HG03175 (cell line): ENCODE measurements around the gene RXRB.
"Not testable (repeated sequence)": the region's sequence is repeated elsewhere in the genome, so short reads cannot be mapped to it uniquely, and the experiment has no call there.

ENCODE experiments used
- ATAC-seq: cut with Tn5 transposase; IDR thresholded peaks from one replicate; pipeline ENCODE4 v1.9.1; 2021; ENCODE audit warnings: mild to moderate bottlenecking, moderate library complexity; ENCODE audit not compliant: unreplicated experiment

The RXRB gene

DNA sequence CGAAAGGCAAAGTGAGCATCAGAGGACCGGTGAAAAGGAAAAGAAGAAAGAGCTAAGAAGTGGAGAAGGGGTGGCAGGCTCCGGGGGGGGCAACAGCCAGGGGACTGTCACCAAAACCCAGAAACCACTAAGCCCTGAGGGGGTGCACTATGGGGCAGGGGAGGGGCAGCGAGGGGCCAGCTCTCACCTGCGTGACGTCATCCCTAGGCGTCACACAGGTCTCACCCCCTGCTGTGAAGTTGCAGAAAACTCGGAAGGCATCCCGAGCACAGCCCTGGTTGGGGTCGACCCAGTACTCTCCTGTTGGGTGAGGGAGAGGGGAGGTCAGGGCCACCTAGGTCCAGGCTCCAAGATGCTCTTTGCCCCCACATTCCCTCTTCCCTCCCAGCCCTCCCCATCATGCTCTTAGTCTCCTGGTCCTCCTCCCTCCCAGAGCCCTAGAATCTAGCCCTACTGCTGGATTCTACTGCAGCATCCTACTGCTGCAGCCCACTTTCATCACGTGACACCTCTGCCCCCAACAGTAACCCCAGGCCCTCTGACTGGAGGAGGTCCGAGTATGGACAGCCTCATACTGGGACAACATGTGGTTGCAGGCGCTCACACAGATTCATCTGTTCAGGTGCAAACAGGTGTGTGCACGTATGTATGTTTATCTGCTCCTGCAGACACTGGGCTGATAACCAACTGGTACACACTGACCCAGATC lies 35.6 kb downstream of the RXRB start:
- ATAC-seq = no peak

DNA sequence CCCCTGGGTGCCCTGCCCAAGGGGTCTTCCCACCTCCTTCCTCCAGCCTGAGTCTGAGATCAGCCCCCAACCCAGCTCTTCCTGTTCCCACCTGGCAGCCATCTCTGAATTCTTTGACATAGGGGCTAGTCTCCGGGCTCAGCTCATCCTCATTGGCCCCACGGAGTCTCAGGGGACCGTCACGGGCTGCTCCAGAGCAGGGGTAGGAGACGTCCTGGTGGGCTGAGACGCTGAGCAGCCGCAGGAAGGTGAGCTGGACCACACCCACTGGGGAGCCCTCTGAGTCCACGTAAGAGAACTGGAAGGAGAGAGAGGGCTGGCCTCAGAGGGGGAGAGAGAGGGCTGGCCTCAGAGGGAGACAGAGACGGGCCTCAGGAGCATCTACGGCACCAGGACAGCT lies 36.3 kb downstream of the RXRB start:
- no peak for ATAC-seq

DNA sequence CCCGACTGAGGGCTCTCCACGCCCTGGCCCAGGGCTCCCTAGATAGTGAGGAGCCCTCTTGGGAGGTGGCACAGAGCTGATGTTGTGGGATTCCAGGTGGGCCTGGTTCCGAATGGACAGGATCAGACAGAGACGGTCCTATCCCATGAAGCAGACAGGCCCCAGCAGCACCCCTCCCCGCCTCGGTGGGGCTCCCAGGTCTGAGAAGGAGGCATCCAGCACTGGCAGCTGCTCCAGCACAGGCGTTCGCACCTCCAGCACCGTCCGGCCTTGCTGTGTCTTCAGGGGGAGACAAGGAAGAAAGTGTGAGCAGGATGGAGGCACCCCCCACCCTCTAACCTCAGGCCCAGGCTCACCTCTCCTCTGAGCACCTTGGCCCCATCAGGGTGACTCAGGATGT lies 36.9 kb downstream of the RXRB start:
- no peak for ATAC-seq

DNA sequence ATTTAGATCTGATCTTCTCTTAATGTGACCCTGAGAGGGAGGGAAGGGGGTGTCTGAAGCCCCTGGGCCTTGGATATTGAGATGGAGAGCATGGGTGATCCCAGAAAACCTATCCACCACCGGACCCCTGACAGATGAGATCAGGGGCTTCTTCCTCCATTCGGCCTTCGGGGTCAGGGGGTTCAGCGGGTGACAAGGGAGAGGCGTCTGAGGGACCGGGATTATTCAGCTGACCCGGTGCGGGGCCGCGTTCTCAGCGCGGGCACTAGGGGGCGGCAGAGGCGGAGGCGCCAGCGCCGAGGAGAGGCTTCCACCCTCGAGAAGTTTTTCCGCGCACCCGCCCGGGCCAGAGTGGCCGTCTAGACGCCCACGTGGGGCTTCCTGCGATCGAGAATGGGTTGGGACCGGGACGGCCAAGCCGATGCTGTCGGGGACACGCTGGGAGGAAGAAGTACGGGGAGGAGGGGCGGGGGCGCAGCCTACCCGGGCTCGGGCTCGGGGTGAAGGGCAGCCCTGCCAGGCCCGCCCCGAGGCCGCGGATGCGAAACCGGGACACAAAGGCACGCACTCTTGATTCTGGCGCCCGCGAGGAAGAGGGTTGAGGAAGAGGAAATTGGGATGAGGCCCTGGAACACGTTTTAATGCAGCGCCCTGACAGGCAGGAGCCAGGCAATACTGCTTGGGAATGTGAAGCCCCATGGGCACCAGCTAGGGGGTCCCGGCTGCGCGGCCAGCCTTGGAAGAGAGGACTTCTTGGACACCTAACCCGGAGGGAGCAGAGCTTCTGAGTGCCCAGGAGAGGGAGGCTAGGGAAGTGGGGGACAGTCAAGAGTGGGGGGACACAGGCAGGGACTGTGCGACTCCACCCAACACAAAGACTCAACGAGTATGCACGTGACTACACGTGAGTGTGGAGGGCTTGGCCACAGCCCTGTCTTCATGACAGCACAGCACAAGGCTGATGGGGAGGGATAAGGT lies 38.8 kb downstream of the RXRB start:
- ATAC-seq = peak; percentile 59

DNA sequence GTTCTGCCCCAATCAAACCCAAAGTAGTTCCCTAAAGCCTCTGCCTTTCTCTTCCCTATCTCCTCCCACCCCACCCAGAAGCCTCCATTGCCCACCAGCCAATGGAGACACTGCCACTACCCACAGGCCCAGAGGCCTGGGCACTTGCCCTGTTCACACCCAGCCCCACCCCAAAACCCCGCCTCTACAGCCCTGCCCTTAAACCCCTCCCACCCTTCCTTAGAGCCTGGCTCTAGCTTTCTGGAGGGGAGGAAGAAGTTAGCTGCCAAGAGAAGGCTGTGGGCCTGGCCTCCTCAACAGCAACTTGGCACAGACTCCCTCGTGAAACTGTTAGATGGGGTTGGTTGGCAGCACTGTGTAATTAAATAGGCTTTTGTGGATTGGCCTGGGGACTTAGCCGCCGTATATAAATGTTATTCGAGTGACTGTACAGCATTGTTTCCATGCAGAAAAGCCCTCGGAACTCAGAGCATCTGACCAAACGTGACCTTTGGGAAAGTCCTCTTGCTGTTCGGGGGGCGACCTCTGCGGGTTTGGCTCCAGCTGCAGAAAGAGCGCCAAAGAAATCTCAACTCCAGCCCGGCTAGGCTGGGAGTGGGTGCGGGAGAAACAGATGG lies 39.6 kb downstream of the RXRB start:
- ATAC-seq = no peak

DNA sequence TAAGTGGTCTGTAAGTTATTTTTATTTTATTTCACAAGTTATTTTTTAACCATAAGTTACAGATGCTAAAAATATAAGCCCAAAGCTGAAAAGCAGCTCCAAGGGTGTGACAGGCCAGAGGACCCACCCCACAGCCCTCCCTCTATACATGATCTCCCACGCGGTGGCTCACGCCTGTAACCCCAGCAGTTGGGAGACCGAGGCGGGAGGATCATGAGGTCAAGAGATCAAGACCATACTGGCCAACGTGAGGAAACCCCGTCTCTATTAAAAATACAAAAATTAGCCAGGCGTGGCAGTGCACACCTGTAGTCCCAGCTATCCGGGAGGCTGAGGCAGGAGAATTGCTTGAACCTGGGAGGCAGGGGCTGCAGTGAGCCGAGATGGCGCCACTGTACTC lies 40.4 kb downstream of the RXRB start:
- no peak for ATAC-seq

DNA sequence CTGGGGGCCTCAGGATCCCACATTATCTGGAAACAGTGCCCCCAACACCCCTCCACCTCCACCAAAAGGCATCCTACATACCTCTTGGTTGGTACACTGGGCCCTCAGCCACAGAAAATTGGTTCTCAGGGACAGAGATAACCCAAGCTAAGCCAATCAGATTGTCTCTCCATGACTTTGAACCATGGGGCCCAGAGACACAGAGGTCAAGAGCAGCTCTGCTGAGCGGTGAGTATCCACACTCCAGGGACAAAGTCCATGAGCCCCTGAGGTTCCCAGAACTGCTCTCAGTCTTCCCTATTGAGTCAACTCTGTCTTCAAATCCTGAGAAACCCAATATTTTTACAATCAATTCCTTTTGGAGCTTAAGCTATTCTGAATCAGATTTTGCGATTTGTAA lies 43.5 kb downstream of the RXRB start:
- ATAC-seq = no peak

DNA sequence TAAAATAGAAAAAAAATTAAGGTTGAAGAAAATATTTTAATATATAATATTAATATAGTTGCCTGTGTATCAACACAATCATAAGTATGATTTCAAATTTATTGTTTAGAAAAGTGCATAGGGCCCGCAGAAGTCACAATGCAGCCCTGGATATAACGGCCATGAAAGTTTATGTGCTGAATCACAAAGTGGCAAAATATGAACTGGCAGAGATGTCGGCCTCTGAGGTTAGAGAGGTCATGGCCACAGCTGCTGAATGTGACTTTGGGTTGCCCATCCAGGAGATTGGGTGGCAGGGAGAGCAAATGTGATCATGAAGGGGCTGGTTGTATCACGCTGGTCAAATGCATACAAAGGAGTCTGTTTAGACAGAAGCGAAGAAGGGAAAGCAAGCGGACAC lies 43.9 kb downstream of the RXRB start:
- no peak for ATAC-seq

DNA sequence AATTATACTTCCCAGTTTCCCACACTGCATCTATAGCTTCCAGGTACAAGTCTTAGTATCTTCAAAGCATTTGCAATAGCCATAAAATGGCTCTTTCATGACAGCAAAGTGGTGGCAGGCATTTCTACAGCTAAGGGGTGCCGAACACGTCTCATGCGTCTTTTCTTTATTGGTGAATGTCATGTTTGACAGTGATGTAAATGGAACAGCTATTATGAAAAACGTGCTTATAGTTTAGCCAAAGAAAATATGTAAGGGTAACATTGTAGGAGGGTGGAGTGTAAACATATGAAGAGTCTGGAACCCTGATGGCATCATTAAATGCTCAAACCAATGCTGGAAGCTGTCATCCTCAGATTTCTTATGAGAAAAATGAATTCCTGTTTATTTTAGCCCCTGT lies 46.1 kb downstream of the RXRB start:
- ATAC-seq = no peak

DNA sequence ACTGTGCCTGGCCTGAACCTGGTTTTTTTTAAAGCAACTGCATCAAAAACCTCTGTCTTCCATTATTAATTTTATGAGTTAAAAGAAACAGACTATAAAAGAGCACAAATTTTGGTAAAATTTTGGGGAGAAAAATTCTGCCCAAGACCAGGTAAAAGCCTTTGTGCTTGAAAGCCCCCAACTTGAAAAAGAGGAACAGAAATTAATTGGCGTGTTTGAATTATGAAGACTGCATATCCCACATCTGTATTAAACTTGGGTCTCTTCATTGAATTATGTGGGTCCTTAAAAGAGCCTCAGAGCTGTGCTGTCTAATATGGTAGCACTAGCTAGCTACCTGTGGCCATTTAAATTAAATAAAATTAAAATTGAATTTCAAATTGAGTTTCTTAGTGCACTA lies 49.4 kb downstream of the RXRB start:
- ATAC-seq = no peak

DNA sequence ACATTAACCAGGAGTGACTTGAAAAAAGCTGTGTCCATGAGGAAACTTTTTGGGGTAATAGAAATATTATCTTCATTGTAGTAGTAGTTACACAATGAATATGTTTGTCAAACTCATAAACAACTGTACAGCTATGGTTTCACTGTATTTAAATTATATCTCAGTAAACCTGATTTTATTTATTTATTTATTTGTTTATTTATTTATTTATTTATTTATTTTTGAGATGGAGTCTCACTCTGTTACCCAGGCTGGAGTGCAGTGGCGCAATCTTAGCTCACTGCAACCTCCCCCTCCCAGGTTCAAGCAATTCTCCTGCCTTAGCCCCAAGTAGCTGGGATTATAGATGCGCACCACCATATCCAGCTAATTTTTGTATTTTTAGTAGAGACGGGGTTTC lies 49.9 kb downstream of the RXRB start:
- not testable (repeated sequence) for ATAC-seq

DNA sequence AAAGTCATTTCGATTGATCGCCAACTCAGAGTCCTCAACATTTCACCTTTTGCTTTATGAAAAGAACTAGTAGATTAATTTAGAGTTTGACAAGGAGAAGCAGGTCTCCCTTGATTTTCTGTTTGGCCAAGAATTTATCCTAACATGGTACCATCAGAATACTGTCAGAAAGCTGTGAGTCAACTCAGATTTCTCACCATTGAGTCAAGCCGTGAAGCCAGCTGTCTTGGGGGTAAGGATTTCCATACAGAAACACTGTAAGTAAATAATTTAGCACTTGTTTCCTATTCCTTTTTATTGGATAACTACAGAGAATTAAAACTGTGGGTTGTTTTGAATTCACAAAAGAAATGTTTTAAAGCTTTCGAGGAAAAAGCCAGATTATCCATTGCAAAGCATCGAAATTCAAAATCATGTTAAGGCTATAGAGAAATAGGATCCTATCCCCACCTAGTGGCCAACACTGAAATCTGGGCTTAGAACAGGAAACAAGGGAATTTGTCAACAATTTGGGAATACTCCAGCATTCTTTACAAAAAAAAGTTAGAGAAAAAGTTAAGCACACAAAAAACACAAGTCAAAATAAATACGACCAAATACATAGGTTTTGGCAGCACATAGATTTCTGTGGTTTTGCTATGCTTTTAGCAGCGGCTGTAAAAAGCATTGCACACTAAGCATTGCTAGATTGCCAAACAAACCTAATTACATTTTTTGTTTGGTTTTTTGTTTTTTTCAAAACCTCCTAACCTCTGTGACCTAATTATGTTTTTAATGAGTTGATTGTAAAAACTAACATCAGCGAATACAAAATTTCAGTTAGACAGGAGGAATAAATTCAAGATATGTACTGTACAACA lies 52.4 kb downstream of the RXRB start:
- no peak for ATAC-seq

DNA sequence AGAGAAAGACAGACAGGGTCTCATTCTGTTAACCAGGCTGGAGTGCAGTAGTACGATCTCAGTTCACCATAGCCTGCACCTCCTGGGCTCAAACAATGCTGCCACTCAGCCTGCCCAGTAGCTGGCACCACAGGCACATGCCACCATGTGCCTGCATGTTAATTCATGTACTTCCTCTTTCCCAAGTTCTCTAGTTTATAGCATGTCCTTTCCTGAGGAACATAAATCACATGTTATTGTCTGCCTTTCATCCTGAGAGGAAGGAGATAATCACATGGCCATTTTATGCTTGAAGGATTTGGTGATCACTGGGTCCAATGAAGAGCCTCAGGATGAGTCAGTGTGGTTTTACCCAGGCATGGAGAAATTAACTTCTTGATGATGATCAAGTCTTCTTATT lies 56.1 kb downstream of the RXRB start:
- no peak for ATAC-seq
